GM23248 (cell line): ENCODE measurements around the gene GDPD3. TPM values are rescaled to one million over a fixed set of nuclear protein-coding genes. Genes with fewer than 3 reads are reported as not detected.

Experiments used
- DNase-seq: peaks from one replicate; pipeline ENCODE4 v3.0.0-alpha.2; 2015
- H2AFZ ChIP-seq: fragments of 200-600 bp; sonication (generic); 2 replicates; pipeline ENCODE4 v1.6.1; 2016; ENCODE audit warnings: antibody characterized with exemption
- H3F3A ChIP-seq: fragments of 200-600 bp; sonication (generic); 2 replicates; pipeline ENCODE4 v1.6.1; 2016; ENCODE audit warnings: mild to moderate bottlenecking, antibody characterized with exemption, mixed run types; ENCODE audit not compliant: insufficient read depth
- H3K27ac ChIP-seq: fragments of 200-600 bp; sonication (generic); 2 replicates; pipeline ENCODE4 v1.5.1; 2016; ENCODE audit warnings: mild to moderate bottlenecking
- H3K27me3 ChIP-seq: fragments of 200-600 bp; sonication (generic); replicated peaks from 2 replicates; pipeline ENCODE4 v1.6.1; 2016; ENCODE audit warnings: mild to moderate bottlenecking; ENCODE audit not compliant: insufficient read depth
- H3K36me3 ChIP-seq: fragments of 200-600 bp; sonication (generic); 2 replicates; pipeline ENCODE4 v1.6.1; 2016; ENCODE audit warnings: low read depth, mild to moderate bottlenecking
- H3K4me1 ChIP-seq: fragments of 200-600 bp; sonication (generic); 2 replicates; pipeline ENCODE4 v1.6.1; 2016; ENCODE audit warnings: mild to moderate bottlenecking; ENCODE audit not compliant: insufficient read depth
- H3K4me2 ChIP-seq: fragments of 200-600 bp; sonication (generic); one replicate; pipeline ENCODE4 v1.6.1; 2016; ENCODE audit warnings: mild to moderate bottlenecking; ENCODE audit not compliant: unreplicated experiment
- H3K4me3 ChIP-seq: fragments of 200-600 bp; sonication (generic); 2 replicates; pipeline ENCODE4 v1.5.1; 2016; ENCODE audit warnings: mild to moderate bottlenecking
- H3K79me2 ChIP-seq: fragments of 200-600 bp; sonication (generic); 2 replicates; pipeline ENCODE4 v1.6.1; 2016; ENCODE audit warnings: mild to moderate bottlenecking; ENCODE audit not compliant: insufficient read depth
- H3K9ac ChIP-seq: fragments of 200-600 bp; sonication (generic); 2 replicates; pipeline ENCODE4 v1.6.1; 2016; ENCODE audit warnings: mild to moderate bottlenecking
- H3K9me2 ChIP-seq: fragments of 200-600 bp; sonication (generic); 2 replicates; pipeline ENCODE4 v1.6.1; 2016; ENCODE audit warnings: mixed run types, mild to moderate bottlenecking, moderate library complexity; ENCODE audit not compliant: insufficient read depth
- H3K9me3 ChIP-seq: fragments of 200-600 bp; sonication (generic); one replicate; pipeline ENCODE4 v1.6.1; 2017; ENCODE audit warnings: low read depth
- H4K20me1 ChIP-seq: fragments of 200-600 bp; sonication (generic); 2 replicates; pipeline ENCODE4 v1.6.0; 2016; ENCODE audit not compliant: insufficient read depth
- EZH2 ChIP-seq: fragments of 200-600 bp; sonication (generic); IDR thresholded peaks from 2 replicates; pipeline ENCODE4 v1.6.1; 2018; ENCODE audit warnings: antibody characterized with exemption, mild to moderate bottlenecking; ENCODE audit not compliant: insufficient read depth, poor library complexity, severe bottlenecking
- EZH2phosphoT487 ChIP-seq: fragments of 200-600 bp; sonication (generic); IDR thresholded peaks from 2 replicates; pipeline ENCODE4 v1.6.1; 2018; ENCODE audit warnings: antibody characterized with exemption, moderate library complexity, mild to moderate bottlenecking, low read depth; ENCODE audit not compliant: insufficient read depth
- WGBS, 2 experiments: methylation state at CpG; one replicate each; pipeline ENCODE4 v1.1.6; 2015 to 2017; ENCODE audit warnings: low lambda C conversion rate in 2 of 2, low coverage in 1 of 2; ENCODE audit errors: missing lambda C conversion rate in 2 of 2; 5-methylcytosine and 5-hydroxymethylcytosine counted together
- in situ Hi-C: fragments of 300-500 bp; cut with MboI; formaldehyde crosslinking; loops from 2 replicates; pipeline ENCODE4 v1.15.0; 2020
- polyA plus RNA-seq: library from polyadenylated mRNA; unstranded; fragments of >200 nt; fragmentation: Nextera tagmentation; extraction: Ambion mirVana; gene quantifications from 2 replicates; pipeline ENCODE4 v1.2.1, GENCODE V29; 2016
- total RNA-seq: library from RNA; depleted of rRNA; stranded (reverse); fragments of >200 nt; shearing (Covaris generic); gene quantifications from 2 replicates; pipeline ENCODE4 v1.2.3, GENCODE V29; 2014; rRNA removed

Gene GDPD3
- total and polyA plus RNA-seq, 2 experiments from 2014 or later = 0.22 to 1.2 TPM

DNA sequence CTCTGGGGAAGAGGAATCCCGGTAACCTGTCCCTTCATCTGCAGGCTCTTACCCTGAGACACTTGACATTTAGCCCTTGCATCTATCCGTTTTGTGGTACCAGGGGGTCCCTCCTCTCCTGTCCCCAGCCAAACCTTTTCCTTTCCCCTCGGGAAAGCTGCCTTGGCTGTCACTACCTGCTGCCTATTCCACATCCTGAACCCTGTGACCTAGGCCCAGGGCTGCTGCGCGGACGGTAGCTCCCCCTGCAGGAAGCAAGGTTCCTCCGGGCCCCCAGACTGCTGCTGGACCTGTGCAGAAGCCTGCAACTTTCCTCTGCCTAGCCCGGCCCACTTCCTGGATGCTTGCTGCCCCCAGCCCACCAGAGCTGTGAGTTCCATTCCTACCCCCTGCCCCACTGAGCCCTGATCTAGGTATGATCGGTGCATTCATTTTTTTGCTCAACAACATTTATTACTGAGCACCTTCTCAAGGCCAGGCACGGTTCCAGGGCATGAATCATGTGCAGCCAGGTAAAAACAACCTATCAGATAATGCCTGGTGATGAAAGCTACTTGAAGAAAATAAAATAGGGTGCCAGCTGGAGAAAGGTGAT is 58.3 kb downstream of the GDPD3 start:
- WGBS, 2 experiments = 64 to 69% methylated on average over 10 of the region's 10 CpGs
- H3K27me3 ChIP-seq = no peaks in the 10 kb centered on the region
- DNase-seq = no peak
- H3K4me3 ChIP-seq = no peak overlapping the region
- H3K27ac ChIP-seq = no peak overlapping the region
- no peaks in the 10 kb centered on the region for H3K9me2 ChIP-seq
- H3F3A ChIP-seq = peaks cover 13% of the 10 kb centered on the region; the same call in 1 of the 2 replicates
- no peaks in the 10 kb centered on the region for H3K36me3 ChIP-seq
- H3K9ac ChIP-seq = no peak overlapping the region
- H3K4me1 ChIP-seq = peaks cover 15% of the 10 kb centered on the region
- TF ChIP-seq EZH2phosphoT487 (no peak), EZH2 (no peak)
- H3K9me3 ChIP-seq = no peaks in the 10 kb centered on the region
- no peak overlapping the region for H2AFZ ChIP-seq
- no peaks in the 10 kb centered on the region for H4K20me1 ChIP-seq
- H3K4me2 ChIP-seq = no peak overlapping the region
- peaks cover 9% of the 10 kb centered on the region; the same call in 1 of the 2 replicates for H3K79me2 ChIP-seq
- in situ Hi-C loops = no loop called here

Other genes with a start within 250 kb of the GDPD3 start
- 30.7 and 34.7 TPM in 2 replicates for gene SEZ6L2, start 214.0 kb downstream of the GDPD3 start, total RNA-seq
- gene SEZ6L2, start 214.0 kb downstream of the GDPD3 start, polyA plus RNA-seq = 6.9 and 7.3 TPM in 2 replicates
- gene ASPHD1, start 213.0 kb downstream of the GDPD3 start, total RNA-seq = 6.9 and 18.7 TPM in 2 replicates
- gene ASPHD1, start 213.0 kb downstream of the GDPD3 start, polyA plus RNA-seq = 18.5 and 19.3 TPM in 2 replicates
- gene KCTD13, start 187.3 kb downstream of the GDPD3 start, total RNA-seq = 3.7 and 14.7 TPM in 2 replicates
- gene KCTD13, start 187.3 kb downstream of the GDPD3 start, polyA plus RNA-seq = 10.7 and 12.6 TPM in 2 replicates
- 91.6 and 124 TPM in 2 replicates for gene TMEM219, start 151.5 kb downstream of the GDPD3 start, total RNA-seq
- 162 and 166 TPM in 2 replicates for gene TMEM219, start 151.5 kb downstream of the GDPD3 start, polyA plus RNA-seq
- 57.7 and 57.9 TPM in 2 replicates for gene TAOK2, start 139.7 kb downstream of the GDPD3 start, total RNA-seq
- 12.5 and 13.6 TPM in 2 replicates for gene TAOK2, start 139.7 kb downstream of the GDPD3 start, polyA plus RNA-seq
- gene HIRIP3, start 117.9 kb downstream of the GDPD3 start, total RNA-seq = 3.2 and 3.9 TPM in 2 replicates
- gene HIRIP3, start 117.9 kb downstream of the GDPD3 start, polyA plus RNA-seq = 11.9 and 14.0 TPM in 2 replicates
- 51.1 and 111 TPM in 2 replicates for gene INO80E, start 117.3 kb downstream of the GDPD3 start, total RNA-seq
- 32.3 and 35.3 TPM in 2 replicates for gene INO80E, start 117.3 kb downstream of the GDPD3 start, polyA plus RNA-seq
- not detected in 2 replicates for gene DOC2A, start 102.5 kb downstream of the GDPD3 start, total RNA-seq
- gene DOC2A, start 102.5 kb downstream of the GDPD3 start, polyA plus RNA-seq = not detected in 2 replicates
- gene C16orf92, start 90.3 kb downstream of the GDPD3 start, total RNA-seq = not detected in 2 replicates
- not detected in 2 replicates for gene C16orf92, start 90.3 kb downstream of the GDPD3 start, polyA plus RNA-seq
- not detected in 2 replicates for gene TLCD3B, start 82.3 kb downstream of the GDPD3 start, total RNA-seq
- gene TLCD3B, start 82.3 kb downstream of the GDPD3 start, polyA plus RNA-seq = 0.13 TPM in 1 of 2 replicates, not detected in the other
- gene ALDOA, start 47.8 kb downstream of the GDPD3 start, total RNA-seq = 1,441 and 1,602 TPM in 2 replicates
- gene ALDOA, start 47.8 kb downstream of the GDPD3 start, polyA plus RNA-seq = 2,742 and 2,900 TPM in 2 replicates
- 135 and 168 TPM in 2 replicates for gene PPP4C, start 37.5 kb downstream of the GDPD3 start, total RNA-seq
- 205 and 210 TPM in 2 replicates for gene PPP4C, start 37.5 kb downstream of the GDPD3 start, polyA plus RNA-seq
- gene TBX6, start 21.6 kb downstream of the GDPD3 start, total RNA-seq = 0.11 TPM in 1 of 2 replicates, not detected in the other
- gene TBX6, start 21.6 kb downstream of the GDPD3 start, polyA plus RNA-seq = 0.13 and 0.20 TPM in 2 replicates
- 62.6 and 100.0 TPM in 2 replicates for gene YPEL3, start 17.3 kb downstream of the GDPD3 start, total RNA-seq
- 192 and 200 TPM in 2 replicates for gene YPEL3, start 17.3 kb downstream of the GDPD3 start, polyA plus RNA-seq
- gene MAPK3, start 9.7 kb upstream of the GDPD3 start, total RNA-seq = 47.3 and 60.4 TPM in 2 replicates
- 40.3 and 44.4 TPM in 2 replicates for gene MAPK3, start 9.7 kb upstream of the GDPD3 start, polyA plus RNA-seq
- 3.2 and 4.8 TPM in 2 replicates for gene CORO1A, start 70.1 kb upstream of the GDPD3 start, total RNA-seq
- gene CORO1A, start 70.1 kb upstream of the GDPD3 start, polyA plus RNA-seq = 1.7 TPM in 2 replicates
- gene BOLA2B, start 80.1 kb upstream of the GDPD3 start, total RNA-seq = 2.0 and 155 TPM in 2 replicates
- 122 and 146 TPM in 2 replicates for gene BOLA2B, start 80.1 kb upstream of the GDPD3 start, polyA plus RNA-seq
- gene SLX1A, start 80.3 kb upstream of the GDPD3 start, total RNA-seq = 14.3 and 32.6 TPM in 2 replicates
- 32.2 and 51.7 TPM in 2 replicates for gene SLX1A, start 80.3 kb upstream of the GDPD3 start, polyA plus RNA-seq
- gene SULT1A3, start 85.7 kb upstream of the GDPD3 start, total RNA-seq = 12.2 and 22.9 TPM in 2 replicates
- 4.5 and 4.8 TPM in 2 replicates for gene SULT1A3, start 85.7 kb upstream of the GDPD3 start, polyA plus RNA-seq
- gene NPIPB13, start 134.9 kb upstream of the GDPD3 start, total RNA-seq = 2.5 and 4.0 TPM in 2 replicates
- 2.1 and 2.7 TPM in 2 replicates for gene NPIPB13, start 134.9 kb upstream of the GDPD3 start, polyA plus RNA-seq
- 38.5 and 42.9 TPM in 2 replicates for gene CD2BP2, start 241.8 kb upstream of the GDPD3 start, total RNA-seq
- 50.0 and 53.4 TPM in 2 replicates for gene CD2BP2, start 241.8 kb upstream of the GDPD3 start, polyA plus RNA-seq